Measurements from ENCODE around the gene ADK. TPM values are rescaled to one million over a fixed set of nuclear protein-coding genes. Genes with fewer than 3 reads are reported as not detected.

ADK gene
- total RNA-seq, 1 experiment from 2014 or later: 26.8 TPM

DNA sequence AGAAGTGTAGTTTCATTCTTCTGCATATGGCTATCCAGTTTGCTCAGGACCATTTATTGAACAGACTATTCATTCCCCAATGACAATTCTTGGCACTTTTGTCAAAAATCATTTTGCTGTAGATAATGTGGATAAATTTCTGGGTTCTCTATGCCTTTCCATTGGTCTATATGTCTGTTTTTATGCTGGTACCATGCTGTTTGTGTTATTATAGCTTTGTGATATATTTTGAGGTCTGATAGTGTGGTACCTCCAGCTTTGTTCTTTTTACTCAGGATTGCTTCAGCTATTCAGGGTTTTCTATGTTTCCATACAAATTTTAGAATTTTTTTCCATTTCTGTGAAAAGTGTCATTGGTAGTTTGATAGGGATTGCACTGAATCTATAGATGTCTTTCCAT, 360.0 kb downstream of the ADK start:
- Mint-ChIP-seq H3K36me3 (ENCODE audit: insufficient read depth in 1 of 3, low read depth in 3 of 3) (peaks cover 13 to 37% (median 20%) of the 10 kb centered on the region in 3 experiments), H3K27me3 (ENCODE audit: low read depth) (no peaks in the 10 kb centered on the region), H3K4me1 (no peaks in the 10 kb centered on the region), H3K9me3 (peaks cover 31 to 33% of the 10 kb centered on the region in 2 experiments), H3K4me3 (no peak overlapping the region), H3K27ac (no peak overlapping the region)
- Histone ChIP-seq H2BK20ac (ENCODE audit: low read depth, low read length, poor library complexity, severe bottlenecking) (no peak overlapping the region), H3K56ac (ENCODE audit: insufficient read length, low read depth, low read length) (no peak overlapping the region), H3K27me3 (ENCODE audit: insufficient read depth, low read length) (no peaks in the 10 kb centered on the region), H4K8ac (replicated peaks; ENCODE audit: insufficient read length, low read depth, low read length) (no peak overlapping the region), H2BK15ac (ENCODE audit: low read depth, low read length) (no peak overlapping the region), H3K9ac (ENCODE audit: extremely low read depth, insufficient read length, low read length) (no peak overlapping the region), H2AK5ac (ENCODE audit: insufficient read length, low read length) (no peak overlapping the region), H3K27ac (ENCODE audit: insufficient read length, low read depth, low read length) (no peak overlapping the region), H3T11ph (ENCODE audit: low read length) (no peak overlapping the region), H3K4me1 (ENCODE audit: insufficient read depth, low read length) (no peaks in the 10 kb centered on the region), H2AFZ (ENCODE audit: low read length) (no peak overlapping the region), H3K23ac (ENCODE audit: insufficient read length, low read depth, low read length) (no peak overlapping the region), H3K18ac (ENCODE audit: insufficient read length, low read depth, low read length) (no peak overlapping the region), H3K23me2 (ENCODE audit: insufficient read length, low read depth, low read length, poor library complexity, severe bottlenecking) (no peaks in the 10 kb centered on the region), H2BK12ac (ENCODE audit: insufficient read length, low read depth, low read length) (no peak overlapping the region), H3K14ac (ENCODE audit: insufficient read depth, low read length) (no peak overlapping the region), H3K79me1 (ENCODE audit: insufficient read depth, low read depth, low read length, poor library complexity, severe bottlenecking) (no peaks in the 10 kb centered on the region), H3K9me3 (ENCODE audit: control insufficient read depth, low read depth, low read length) (no peaks in the 10 kb centered on the region), H2BK120ac (ENCODE audit: low read depth, low read length, poor library complexity, severe bottlenecking) (no peak overlapping the region), H4K91ac (ENCODE audit: insufficient read length, low read depth, low read length) (no peak overlapping the region), H2BK5ac (ENCODE audit: insufficient read length, low read length) (no peak overlapping the region), H3K79me2 (ENCODE audit: insufficient read depth, low read length) (no peaks in the 10 kb centered on the region), H3K4me2 (ENCODE audit: insufficient read depth, insufficient read length, low read length) (no peak overlapping the region), H4K20me1 (ENCODE audit: control insufficient read depth, insufficient read depth, insufficient read length) (no peaks in the 10 kb centered on the region), H3K4ac (ENCODE audit: low read depth, low read length) (no peak overlapping the region), H4K5ac (ENCODE audit: insufficient read length, low read depth, low read length) (no peak overlapping the region)
- TF ChIP-seq, protein P1, sequence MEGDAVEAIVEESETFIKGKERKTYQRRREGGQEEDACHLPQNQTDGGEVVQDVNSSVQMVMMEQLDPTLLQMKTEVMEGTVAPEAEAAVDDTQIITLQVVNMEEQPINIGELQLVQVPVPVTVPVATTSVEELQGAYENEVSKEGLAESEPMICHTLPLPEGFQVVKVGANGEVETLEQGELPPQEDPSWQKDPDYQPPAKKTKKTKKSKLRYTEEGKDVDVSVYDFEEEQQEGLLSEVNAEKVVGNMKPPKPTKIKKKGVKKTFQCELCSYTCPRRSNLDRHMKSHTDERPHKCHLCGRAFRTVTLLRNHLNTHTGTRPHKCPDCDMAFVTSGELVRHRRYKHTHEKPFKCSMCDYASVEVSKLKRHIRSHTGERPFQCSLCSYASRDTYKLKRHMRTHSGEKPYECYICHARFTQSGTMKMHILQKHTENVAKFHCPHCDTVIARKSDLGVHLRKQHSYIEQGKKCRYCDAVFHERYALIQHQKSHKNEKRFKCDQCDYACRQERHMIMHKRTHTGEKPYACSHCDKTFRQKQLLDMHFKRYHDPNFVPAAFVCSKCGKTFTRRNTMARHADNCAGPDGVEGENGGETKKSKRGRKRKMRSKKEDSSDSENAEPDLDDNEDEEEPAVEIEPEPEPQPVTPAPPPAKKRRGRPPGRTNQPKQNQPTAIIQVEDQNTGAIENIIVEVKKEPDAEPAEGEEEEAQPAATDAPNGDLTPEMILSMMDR (conservative IDR thresholded peaks at IDR 0.05): no peak
- DNase-seq: no peak
